Thyroid gland (tissue), 4 donors: ENCODE measurements around the gene CARMIL1.

ENCODE experiments used
- POLR2A ChIP-seq, 2 donors: fragments of 450-650 bp; IDR thresholded peaks; one replicate each; pipeline ENCODE4 v1.6.1; 2017; ENCODE audit warnings: antibody characterized with exemption in 2 of 2, mild to moderate bottlenecking in 2 of 2, moderate library complexity in 1 of 2
- TF ChIP-seq, protein P1 (sequence below), 6 experiments: fragments of 200-600 bp in 3 of 6; fragments of 450-650 bp in 3 of 6; sonication (generic) in 3 of 6; IDR thresholded peaks; one replicate each; pipeline ENCODE4 v1.5.1; 2016 to 2019; ENCODE audit warnings: antibody characterized with exemption in 6 of 6, mild to moderate bottlenecking in 2 of 6, inconsistent platforms in 1 of 6, moderate library complexity in 1 of 6

DNA sequence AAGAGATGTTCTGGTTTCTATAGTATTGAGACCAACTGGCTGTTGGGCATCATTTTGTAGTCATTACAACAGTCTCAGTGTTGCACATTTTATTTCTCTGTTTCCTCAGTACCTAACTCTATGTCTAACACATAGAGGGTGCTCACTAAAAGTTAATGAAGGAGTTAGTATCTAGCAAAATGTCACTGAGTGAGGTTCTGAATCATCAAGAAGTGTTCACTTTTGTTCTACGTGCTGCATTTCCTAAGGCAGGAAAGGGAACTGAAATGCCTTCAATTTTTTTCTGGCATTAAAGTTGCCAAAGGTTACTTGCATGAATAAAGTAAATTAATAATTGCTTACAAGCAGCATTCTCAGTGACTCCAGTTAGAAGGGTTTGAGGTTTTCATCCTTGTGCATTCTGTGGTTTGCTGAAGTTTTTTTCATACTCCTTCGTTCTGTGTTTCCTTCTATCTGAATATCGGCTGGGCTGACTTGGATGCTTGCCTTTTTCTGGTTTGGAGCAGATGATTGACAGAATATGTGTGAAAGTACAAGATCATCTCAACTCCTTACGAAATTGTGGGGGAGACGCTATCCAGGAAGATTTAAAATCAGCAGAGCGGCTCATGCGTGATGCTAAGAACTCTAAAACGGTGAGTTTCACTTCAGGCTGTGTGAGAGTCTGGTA, 258.3 kb downstream of the CARMIL1 start:
- TF ChIP-seq POLR2A (IDR thresholded peaks at IDR 0.05), result no peak
- TF ChIP-seq, protein P1, sequence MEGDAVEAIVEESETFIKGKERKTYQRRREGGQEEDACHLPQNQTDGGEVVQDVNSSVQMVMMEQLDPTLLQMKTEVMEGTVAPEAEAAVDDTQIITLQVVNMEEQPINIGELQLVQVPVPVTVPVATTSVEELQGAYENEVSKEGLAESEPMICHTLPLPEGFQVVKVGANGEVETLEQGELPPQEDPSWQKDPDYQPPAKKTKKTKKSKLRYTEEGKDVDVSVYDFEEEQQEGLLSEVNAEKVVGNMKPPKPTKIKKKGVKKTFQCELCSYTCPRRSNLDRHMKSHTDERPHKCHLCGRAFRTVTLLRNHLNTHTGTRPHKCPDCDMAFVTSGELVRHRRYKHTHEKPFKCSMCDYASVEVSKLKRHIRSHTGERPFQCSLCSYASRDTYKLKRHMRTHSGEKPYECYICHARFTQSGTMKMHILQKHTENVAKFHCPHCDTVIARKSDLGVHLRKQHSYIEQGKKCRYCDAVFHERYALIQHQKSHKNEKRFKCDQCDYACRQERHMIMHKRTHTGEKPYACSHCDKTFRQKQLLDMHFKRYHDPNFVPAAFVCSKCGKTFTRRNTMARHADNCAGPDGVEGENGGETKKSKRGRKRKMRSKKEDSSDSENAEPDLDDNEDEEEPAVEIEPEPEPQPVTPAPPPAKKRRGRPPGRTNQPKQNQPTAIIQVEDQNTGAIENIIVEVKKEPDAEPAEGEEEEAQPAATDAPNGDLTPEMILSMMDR (IDR thresholded peaks at IDR 0.05), result no peak
